M059J (cell line): ENCODE data around the gene FSIP1. TPM values are rescaled to one million over a fixed set of nuclear protein-coding genes. Genes with fewer than 3 reads are reported as not detected.
A peak's percentile ranks its signal among the peaks of the same experiment; 100 is the strongest.

Experiments used
- DNase-seq: peaks from one replicate; pipeline ENCODE4 v3.0.0-alpha.2; 2012; ENCODE audit warnings: low read depth
- total RNA-seq: library from RNA; depleted of rRNA; stranded (reverse); fragments of >200 nt; shearing (Covaris generic); gene quantifications from 2 replicates; pipeline ENCODE4 v1.2.3, GENCODE V29; 2014

FSIP1 gene
- total RNA-seq, 1 experiment from 2014 or later = 0.76 TPM

GRCh38 chr15:39761006-39761405, 21.6 kb downstream of the FSIP1 start:
- DNase-seq = no peak

- DNase-seq = peak; percentile 61
Measured at GRCh38 chr15:39756806-39757522, 25.7 kb downstream of the FSIP1 start.

GRCh38 chr15:39752991-39753390, 29.6 kb downstream of the FSIP1 start:
- DNase-seq = no peak

- no peak for DNase-seq
Measured at GRCh38 chr15:39752246-39752645, 30.4 kb downstream of the FSIP1 start.

GRCh38 chr15:39748276-39748675, 34.4 kb downstream of the FSIP1 start:
- peak; percentile 32 for DNase-seq

GRCh38 chr15:39747326-39747725, 35.3 kb downstream of the FSIP1 start:
- DNase-seq = peak; percentile 52

- no peak for DNase-seq
Measured at GRCh38 chr15:39746714-39747276, 35.8 kb downstream of the FSIP1 start.

- DNase-seq = no peak
Measured at GRCh38 chr15:39746176-39746575, 36.5 kb downstream of the FSIP1 start.

GRCh38 chr15:39745415-39745814, 37.2 kb downstream of the FSIP1 start:
- DNase-seq = no peak

- no peak for DNase-seq
Measured at GRCh38 chr15:39744334-39745103, 38.1 kb downstream of the FSIP1 start.

- peak; percentile 66 for DNase-seq
Measured at GRCh38 chr15:39743611-39744010, 39.0 kb downstream of the FSIP1 start.

- no peak for DNase-seq
Measured at GRCh38 chr15:39741258-39741657, 41.4 kb downstream of the FSIP1 start.

GRCh38 chr15:39738998-39739397, 43.6 kb downstream of the FSIP1 start:
- no peak for DNase-seq

- DNase-seq = no peak
Measured at GRCh38 chr15:39737196-39737550, 45.5 kb downstream of the FSIP1 start.

- peak; percentile 9 for DNase-seq
Measured at GRCh38 chr15:39736412-39737195, 46.0 kb downstream of the FSIP1 start.

- DNase-seq = no peak
Measured at GRCh38 chr15:39735120-39735717, 47.4 kb downstream of the FSIP1 start.

- no peak for DNase-seq
Measured at GRCh38 chr15:39731266-39731665, 51.4 kb downstream of the FSIP1 start.

- DNase-seq = no peak
Measured at GRCh38 chr15:39730552-39730951, 52.1 kb downstream of the FSIP1 start.

- DNase-seq = no peak
Measured at GRCh38 chr15:39729500-39729899, 53.1 kb downstream of the FSIP1 start.

GRCh38 chr15:39728845-39729244, 53.8 kb downstream of the FSIP1 start:
- peak; percentile 65 for DNase-seq

GRCh38 chr15:39721893-39722292, 60.7 kb downstream of the FSIP1 start:
- no peak for DNase-seq
